ENCODE results near the gene LGALSL. TPM values are rescaled to one million over a fixed set of nuclear protein-coding genes. Genes with fewer than 3 reads are reported as not detected.

The LGALSL gene
- total and polyA plus RNA-seq, 9 of the 15 experiments (the other 6 are each of a cell fraction or from before 2014, with no cell fraction given): 0.04 to 0.29 (median 0.14) TPM; not detected in 3

DNA sequence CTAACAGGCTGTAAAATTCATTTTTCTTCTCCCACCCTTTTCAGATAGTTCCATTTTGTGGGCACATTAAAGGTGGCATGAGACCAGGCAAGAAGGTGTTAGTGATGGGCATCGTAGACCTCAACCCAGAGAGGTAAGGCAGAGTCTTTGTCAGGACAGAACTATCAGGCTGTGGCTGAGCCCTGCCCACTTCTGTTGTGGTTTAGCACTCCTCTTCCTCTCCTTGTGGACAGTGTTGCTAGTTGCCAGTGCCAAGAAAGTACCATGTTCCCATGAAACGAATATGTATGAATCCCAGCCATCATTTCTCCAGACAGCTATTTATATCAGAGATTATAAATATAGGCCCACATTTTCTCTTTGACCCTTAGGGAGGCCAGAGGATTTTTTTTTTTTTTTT lies 1.6 kb downstream of the LGALSL start (continued):
- TF ChIP-seq, protein P1, sequence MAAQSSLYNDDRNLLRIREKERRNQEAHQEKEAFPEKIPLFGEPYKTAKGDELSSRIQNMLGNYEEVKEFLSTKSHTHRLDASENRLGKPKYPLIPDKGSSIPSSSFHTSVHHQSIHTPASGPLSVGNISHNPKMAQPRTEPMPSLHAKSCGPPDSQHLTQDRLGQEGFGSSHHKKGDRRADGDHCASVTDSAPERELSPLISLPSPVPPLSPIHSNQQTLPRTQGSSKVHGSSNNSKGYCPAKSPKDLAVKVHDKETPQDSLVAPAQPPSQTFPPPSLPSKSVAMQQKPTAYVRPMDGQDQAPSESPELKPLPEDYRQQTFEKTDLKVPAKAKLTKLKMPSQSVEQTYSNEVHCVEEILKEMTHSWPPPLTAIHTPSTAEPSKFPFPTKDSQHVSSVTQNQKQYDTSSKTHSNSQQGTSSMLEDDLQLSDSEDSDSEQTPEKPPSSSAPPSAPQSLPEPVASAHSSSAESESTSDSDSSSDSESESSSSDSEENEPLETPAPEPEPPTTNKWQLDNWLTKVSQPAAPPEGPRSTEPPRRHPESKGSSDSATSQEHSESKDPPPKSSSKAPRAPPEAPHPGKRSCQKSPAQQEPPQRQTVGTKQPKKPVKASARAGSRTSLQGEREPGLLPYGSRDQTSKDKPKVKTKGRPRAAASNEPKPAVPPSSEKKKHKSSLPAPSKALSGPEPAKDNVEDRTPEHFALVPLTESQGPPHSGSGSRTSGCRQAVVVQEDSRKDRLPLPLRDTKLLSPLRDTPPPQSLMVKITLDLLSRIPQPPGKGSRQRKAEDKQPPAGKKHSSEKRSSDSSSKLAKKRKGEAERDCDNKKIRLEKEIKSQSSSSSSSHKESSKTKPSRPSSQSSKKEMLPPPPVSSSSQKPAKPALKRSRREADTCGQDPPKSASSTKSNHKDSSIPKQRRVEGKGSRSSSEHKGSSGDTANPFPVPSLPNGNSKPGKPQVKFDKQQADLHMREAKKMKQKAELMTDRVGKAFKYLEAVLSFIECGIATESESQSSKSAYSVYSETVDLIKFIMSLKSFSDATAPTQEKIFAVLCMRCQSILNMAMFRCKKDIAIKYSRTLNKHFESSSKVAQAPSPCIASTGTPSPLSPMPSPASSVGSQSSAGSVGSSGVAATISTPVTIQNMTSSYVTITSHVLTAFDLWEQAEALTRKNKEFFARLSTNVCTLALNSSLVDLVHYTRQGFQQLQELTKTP (IDR thresholded peaks at IDR 0.05; ENCODE audit: low read depth in 1 of 2, partially characterized antibody in 2 of 2): no peak
- no peak for TF ChIP-seq ZNF282 (CRISPR knock-in tag; IDR thresholded peaks at IDR 0.05)

- FAIRE-seq (no peak), ATAC-seq (no peak), DNase-seq (ENCODE audit: extremely low read depth in 1 of 4, low spot score in 3 of 4) (no peak)
- H4K20me1 ChIP-seq (replicated peaks; ENCODE audit: control insufficient read depth, insufficient read depth, low read length): no peaks in the 10 kb centered on the region
- no peak overlapping the region for H3K27ac ChIP-seq (ENCODE audit: extremely low read depth, low read depth, low read length)
- H3K9ac ChIP-seq (ENCODE audit: insufficient read depth in 1 of 2, low read depth in 2 of 2, low read length in 2 of 2): no peak overlapping the region
- 9% methylated on average over 6 of the region's 6 CpGs for WGBS (ENCODE audit: insufficient coverage, low coverage, missing lambda C conversion rate)
- no peak overlapping the region for H3K4me2 ChIP-seq (ENCODE audit: insufficient read depth, low read length)
- H3K9me3 ChIP-seq (replicated peaks; ENCODE audit: control insufficient read depth, insufficient read depth, low read depth, low read length): no peaks in the 10 kb centered on the region
- no peaks in the 10 kb centered on the region for H3K36me3 ChIP-seq (ENCODE audit: control insufficient read depth, insufficient read depth, low read length)
- peaks cover 14 to 26% of the 10 kb centered on the region in 2 experiments for H3K27me3 ChIP-seq (ENCODE audit: control insufficient read depth in 2 of 2, insufficient read depth in 2 of 2, low read length in 2 of 2)
- H3K79me2 ChIP-seq (ENCODE audit: control insufficient read depth, insufficient read depth, low read length): no peaks in the 10 kb centered on the region
- no TSS peak for BruUV-seq (replicated peaks)
- H3K9me1 ChIP-seq (ENCODE audit: control insufficient read depth, insufficient read depth, low read length): no peaks in the 10 kb centered on the region
- POLR2A ChIA-PET: interaction anchor here (0.5 to 0.8 kb wide), 2 partner anchors 8 to 18 kb away, joined by 3 to 4 read pairs; no protein-coding TSS in a partner anchor
- intact Hi-C loops (cut with micrococcal nuclease) (loop anchor here (2.0 kb wide), 1 partner anchor 33 kb away; no protein-coding TSS in a partner anchor), in situ Hi-C loops (cut with MboI) (no loop called here)
- no peak overlapping the region for H3K4me3 ChIP-seq
- no peak overlapping the region for H2AFZ ChIP-seq (ENCODE audit: low read depth, low read length)
- peaks cover 0 to 14% of the 10 kb centered on the region in 2 experiments; a peak in 2 of 5 replicates for H3K4me1 ChIP-seq (replicated peaks in 1 of 2; ENCODE audit: control insufficient read depth in 2 of 2, insufficient read depth in 2 of 2, low read length in 2 of 2)
- CTCF ChIA-PET (ENCODE audit: low intra/inter-chr PET ratio): no interaction called here
- no peak for TF ChIP-seq GABPB1 (CRISPR knock-in tag; IDR thresholded peaks at IDR 0.05)
- no peak for TF ChIP-seq TCF3 (CRISPR knock-in tag; IDR thresholded peaks at IDR 0.05)
- TF ChIP-seq, protein P2, sequence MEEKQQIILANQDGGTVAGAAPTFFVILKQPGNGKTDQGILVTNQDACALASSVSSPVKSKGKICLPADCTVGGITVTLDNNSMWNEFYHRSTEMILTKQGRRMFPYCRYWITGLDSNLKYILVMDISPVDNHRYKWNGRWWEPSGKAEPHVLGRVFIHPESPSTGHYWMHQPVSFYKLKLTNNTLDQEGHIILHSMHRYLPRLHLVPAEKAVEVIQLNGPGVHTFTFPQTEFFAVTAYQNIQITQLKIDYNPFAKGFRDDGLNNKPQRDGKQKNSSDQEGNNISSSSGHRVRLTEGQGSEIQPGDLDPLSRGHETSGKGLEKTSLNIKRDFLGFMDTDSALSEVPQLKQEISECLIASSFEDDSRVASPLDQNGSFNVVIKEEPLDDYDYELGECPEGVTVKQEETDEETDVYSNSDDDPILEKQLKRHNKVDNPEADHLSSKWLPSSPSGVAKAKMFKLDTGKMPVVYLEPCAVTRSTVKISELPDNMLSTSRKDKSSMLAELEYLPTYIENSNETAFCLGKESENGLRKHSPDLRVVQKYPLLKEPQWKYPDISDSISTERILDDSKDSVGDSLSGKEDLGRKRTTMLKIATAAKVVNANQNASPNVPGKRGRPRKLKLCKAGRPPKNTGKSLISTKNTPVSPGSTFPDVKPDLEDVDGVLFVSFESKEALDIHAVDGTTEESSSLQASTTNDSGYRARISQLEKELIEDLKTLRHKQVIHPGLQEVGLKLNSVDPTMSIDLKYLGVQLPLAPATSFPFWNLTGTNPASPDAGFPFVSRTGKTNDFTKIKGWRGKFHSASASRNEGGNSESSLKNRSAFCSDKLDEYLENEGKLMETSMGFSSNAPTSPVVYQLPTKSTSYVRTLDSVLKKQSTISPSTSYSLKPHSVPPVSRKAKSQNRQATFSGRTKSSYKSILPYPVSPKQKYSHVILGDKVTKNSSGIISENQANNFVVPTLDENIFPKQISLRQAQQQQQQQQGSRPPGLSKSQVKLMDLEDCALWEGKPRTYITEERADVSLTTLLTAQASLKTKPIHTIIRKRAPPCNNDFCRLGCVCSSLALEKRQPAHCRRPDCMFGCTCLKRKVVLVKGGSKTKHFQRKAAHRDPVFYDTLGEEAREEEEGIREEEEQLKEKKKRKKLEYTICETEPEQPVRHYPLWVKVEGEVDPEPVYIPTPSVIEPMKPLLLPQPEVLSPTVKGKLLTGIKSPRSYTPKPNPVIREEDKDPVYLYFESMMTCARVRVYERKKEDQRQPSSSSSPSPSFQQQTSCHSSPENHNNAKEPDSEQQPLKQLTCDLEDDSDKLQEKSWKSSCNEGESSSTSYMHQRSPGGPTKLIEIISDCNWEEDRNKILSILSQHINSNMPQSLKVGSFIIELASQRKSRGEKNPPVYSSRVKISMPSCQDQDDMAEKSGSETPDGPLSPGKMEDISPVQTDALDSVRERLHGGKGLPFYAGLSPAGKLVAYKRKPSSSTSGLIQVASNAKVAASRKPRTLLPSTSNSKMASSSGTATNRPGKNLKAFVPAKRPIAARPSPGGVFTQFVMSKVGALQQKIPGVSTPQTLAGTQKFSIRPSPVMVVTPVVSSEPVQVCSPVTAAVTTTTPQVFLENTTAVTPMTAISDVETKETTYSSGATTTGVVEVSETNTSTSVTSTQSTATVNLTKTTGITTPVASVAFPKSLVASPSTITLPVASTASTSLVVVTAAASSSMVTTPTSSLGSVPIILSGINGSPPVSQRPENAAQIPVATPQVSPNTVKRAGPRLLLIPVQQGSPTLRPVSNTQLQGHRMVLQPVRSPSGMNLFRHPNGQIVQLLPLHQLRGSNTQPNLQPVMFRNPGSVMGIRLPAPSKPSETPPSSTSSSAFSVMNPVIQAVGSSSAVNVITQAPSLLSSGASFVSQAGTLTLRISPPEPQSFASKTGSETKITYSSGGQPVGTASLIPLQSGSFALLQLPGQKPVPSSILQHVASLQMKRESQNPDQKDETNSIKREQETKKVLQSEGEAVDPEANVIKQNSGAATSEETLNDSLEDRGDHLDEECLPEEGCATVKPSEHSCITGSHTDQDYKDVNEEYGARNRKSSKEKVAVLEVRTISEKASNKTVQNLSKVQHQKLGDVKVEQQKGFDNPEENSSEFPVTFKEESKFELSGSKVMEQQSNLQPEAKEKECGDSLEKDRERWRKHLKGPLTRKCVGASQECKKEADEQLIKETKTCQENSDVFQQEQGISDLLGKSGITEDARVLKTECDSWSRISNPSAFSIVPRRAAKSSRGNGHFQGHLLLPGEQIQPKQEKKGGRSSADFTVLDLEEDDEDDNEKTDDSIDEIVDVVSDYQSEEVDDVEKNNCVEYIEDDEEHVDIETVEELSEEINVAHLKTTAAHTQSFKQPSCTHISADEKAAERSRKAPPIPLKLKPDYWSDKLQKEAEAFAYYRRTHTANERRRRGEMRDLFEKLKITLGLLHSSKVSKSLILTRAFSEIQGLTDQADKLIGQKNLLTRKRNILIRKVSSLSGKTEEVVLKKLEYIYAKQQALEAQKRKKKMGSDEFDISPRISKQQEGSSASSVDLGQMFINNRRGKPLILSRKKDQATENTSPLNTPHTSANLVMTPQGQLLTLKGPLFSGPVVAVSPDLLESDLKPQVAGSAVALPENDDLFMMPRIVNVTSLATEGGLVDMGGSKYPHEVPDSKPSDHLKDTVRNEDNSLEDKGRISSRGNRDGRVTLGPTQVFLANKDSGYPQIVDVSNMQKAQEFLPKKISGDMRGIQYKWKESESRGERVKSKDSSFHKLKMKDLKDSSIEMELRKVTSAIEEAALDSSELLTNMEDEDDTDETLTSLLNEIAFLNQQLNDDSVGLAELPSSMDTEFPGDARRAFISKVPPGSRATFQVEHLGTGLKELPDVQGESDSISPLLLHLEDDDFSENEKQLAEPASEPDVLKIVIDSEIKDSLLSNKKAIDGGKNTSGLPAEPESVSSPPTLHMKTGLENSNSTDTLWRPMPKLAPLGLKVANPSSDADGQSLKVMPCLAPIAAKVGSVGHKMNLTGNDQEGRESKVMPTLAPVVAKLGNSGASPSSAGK (IDR thresholded peaks at IDR 0.05): no peak
Measured at GRCh38 chr2:64456293-64456692, 2.3 kb downstream of the LGALSL start.

All from K562 (cell line).